Peyer's patch (tissue), 4 donors: ENCODE results near the gene CHTF18.

ENCODE experiments used
- CTCF ChIP-seq, 6 experiments: fragments of 450-650 bp in 4 of 6; fragments of 200-600 bp in 2 of 6; sonication (generic) in 1 of 6; IDR thresholded peaks; one replicate each; pipeline ENCODE4 v1.5.1; 2017 to 2019; ENCODE audit warnings: antibody characterized with exemption in 6 of 6, mild to moderate bottlenecking in 3 of 6, moderate library complexity in 1 of 6
- POLR2A ChIP-seq, 2 donors: fragments of 450-650 bp; IDR thresholded peaks; one replicate each; pipeline ENCODE4 v1.5.1; 2017; ENCODE audit warnings: antibody characterized with exemption in 2 of 2, mild to moderate bottlenecking in 2 of 2, moderate library complexity in 2 of 2

- TF ChIP-seq POLR2A (IDR thresholded peaks at IDR 0.05), result no peak
- no peak for TF ChIP-seq CTCF (IDR thresholded peaks at IDR 0.05)
Measured at GRCh38 chr16:794091-794822, 5.8 kb downstream of the CHTF18 start.
